ENCODE measurements around the gene RNFT1.
"Not testable (repeated sequence)": the region's sequence is repeated elsewhere in the genome, so short reads cannot be mapped to it uniquely, and the experiment has no call there.

The RNFT1 gene, protein sequence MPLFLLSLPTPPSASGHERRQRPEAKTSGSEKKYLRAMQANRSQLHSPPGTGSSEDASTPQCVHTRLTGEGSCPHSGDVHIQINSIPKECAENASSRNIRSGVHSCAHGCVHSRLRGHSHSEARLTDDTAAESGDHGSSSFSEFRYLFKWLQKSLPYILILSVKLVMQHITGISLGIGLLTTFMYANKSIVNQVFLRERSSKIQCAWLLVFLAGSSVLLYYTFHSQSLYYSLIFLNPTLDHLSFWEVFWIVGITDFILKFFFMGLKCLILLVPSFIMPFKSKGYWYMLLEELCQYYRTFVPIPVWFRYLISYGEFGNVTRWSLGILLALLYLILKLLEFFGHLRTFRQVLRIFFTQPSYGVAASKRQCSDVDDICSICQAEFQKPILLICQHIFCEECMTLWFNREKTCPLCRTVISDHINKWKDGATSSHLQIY
- total RNA-seq, result 22.5 to 22.9 reads per million in 2 donors

DNA sequence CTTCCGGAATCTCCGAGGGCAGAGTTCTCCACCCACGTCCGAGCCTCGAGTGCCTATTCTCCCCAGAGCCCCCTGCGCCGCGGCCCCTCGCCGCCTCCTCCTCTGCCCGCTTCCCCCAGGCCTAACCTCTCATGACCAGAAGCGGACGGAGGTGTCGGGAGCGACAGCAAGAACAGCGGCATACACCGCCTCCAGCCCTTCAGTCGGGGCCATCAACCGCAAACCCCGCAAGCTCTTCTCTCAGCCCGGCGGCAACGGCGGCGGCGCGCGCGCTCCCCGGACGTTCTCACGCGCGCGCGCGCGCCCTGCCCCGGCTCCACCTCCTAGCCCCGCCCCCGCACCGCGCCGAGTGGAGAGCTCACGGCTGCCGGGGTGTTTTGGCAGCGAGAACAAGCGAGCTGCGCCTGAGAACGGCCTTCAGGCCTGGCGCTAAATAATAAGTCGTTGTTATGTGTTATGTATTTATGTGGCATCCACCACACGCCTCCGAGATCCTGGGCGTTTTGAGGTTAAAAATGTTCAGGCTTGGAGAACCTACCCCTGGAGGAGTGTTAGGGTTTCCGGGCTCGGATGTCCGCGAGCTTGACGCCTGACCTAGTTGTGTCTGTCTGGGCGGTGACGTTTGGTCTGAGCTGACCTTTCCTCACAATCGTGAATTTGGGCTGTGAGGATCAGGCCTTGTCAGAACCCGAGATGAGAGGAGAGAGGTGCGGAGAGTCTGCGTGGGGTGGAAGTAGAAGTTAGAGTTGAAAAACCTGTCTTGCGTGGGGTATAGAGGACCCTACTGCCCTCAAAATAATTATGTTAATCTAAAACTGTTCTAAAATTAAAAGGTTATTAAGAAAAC lies at the start of gene RNFT1:
Gene RNFT1 (minus strand): TSS at position 259 of the 847 bp plus-strand sequence. CDS start 77 bp downstream, at position 182.
- DNase-seq, result peak; percentile 79

DNA sequence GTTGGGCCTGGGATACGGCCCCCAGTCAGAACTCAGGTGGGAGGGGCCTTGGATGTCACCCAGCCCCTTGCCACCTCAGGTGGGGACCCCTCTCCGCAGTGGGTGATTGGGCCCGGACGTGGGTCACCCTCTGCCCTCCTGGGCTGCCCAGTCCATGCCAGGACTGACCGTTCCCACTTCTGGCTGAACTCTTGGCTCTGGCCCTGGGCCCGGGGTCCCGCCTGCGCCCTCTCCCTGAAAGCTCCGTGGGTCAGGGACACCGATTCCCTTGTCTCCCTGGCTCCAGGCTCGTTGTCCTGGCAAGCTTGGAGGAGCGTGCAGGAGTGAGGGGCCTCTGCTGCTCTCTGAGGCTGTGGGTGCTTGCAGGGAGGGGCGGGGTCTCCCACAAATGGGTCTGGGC lies 44.8 kb upstream of the RNFT1 start:
- not testable (repeated sequence) for DNase-seq

DNA sequence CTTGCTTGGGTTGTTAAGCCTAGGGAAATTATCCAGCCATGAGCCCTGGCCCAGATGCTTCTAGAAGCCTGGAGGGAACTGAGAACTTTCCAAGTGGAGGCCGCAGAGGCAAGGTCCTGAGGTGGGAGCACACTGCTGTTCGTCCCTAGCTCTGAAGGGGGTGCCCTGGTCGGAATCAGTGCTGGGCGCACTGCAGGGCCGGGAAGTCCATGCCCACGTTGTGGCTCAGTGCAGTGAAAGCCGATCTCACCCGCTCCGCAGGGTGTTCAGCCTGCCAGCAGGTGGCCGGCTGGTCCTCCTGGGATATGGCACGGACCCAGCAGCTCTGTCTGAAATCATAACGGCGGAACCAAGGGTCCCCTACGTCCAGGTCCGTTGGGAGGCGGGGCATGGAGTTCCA lies 43.8 kb upstream of the RNFT1 start:
- DNase-seq, result not testable (repeated sequence)

DNA sequence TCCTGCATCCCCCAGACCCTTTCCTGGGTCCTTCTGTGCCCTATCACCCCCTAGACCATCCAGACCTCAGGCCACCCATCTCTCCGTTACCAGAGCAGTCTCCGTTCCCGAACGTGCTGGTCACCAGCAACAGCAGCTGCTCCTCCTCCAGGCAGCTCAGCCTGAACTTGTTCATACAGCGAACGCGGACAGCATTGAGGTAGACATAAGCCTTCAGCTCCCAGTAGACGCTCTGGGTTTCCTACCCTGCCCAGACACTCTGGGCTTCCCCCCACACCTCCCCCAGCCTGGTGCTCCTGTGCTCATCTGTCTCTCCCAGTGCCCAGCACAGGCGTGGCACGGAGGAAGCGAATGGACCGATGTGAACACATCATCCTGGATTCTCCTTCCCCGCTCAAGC lies 41.6 kb upstream of the RNFT1 start:
- DNase-seq, result no peak

DNA sequence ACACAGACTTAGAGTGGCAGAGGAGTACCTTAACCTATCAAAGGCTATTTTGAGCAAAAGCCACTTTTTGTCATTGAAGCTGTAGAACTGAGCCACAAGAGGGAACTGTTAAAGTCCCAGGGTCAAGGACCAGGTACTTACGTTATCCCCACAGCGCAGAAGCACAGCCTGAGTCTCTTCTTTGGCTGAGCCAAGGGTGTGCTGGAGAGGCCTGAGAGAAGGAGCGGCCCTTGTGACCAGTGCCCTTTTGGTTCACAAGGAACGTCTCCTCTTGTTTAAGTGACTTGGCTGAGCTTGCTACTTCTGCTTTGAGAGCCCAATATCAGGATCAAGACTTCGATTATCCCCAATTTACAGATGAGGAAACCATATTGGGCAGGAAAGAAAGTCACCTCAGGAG lies 40.0 kb upstream of the RNFT1 start:
- DNase-seq, result not testable (repeated sequence)

DNA sequence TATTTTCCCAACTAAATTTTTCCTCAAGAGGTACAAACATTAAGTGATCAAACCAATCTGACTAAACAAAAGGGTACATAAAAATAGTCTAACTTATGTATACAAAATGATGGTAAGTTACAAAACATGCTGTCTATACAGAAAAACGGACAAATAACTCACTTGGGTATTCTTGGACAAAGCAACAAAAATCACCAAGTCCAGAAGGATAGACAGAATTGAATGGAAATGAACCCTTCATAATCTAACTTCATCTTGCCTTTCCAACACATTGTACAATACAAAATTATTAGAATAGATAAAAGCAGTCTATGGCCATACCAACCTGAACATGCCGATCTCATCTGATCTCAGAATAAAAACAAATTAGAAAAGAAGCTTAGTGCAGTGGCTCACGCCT lies 37.9 kb upstream of the RNFT1 start:
- not testable (repeated sequence) for DNase-seq

DNA sequence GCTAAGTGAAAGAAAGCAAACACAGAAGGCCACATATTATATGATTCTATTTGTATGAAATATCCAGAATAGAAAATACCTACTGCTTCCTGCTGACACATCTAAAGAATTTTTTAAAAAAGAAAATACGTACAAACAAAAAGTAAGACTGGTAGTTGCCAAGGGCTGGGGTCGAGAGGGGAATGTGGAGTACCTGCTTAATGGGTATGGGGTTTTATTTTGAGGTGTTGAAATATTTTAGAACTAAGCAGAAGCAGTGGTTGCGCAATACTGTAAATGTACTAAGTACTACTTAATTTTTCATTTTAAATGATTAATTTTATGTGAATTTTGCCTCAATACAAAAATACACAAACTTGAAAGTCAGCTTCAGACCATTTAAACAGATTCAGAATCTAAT lies 32.1 kb upstream of the RNFT1 start:
- DNase-seq, result not testable (repeated sequence)

DNA sequence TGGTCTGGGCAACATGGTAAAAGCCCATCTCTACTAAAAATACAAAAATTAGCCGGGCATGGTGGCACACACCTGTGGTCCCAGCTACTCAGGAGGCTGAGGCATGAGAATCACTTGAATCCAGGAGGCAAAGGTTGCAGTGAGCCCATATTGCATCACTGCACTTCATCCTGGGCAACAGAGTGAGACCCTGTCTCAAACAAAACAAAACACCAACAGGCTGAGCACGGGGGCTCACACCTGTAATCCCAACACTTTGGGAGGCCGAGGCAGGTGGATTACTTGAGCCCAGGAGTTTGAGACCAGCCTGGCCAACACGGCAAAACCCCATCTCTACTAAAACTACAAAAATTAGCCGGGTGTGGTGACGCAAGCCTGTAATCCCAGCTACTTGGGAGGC lies 10.6 kb upstream of the RNFT1 start:
- DNase-seq, result not testable (repeated sequence)

DNA sequence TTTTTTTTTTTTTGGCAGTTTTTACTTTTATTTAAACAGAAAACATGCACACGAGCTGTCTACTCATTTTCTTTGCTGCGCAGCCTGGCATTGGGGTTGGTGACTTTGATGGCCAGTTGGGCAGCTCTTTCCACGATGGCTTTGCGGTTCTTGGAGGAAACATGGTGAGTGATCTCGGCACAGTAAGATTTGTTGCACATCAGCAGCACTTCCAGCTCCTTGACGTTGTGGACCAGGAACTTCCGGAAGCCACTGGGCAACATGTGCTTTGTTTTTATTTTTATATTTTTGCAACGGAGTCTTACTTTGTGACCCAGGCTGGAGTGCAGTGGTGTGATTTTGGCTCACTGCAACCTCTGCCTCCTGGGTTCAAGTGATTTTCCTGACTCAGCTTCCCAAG lies 8.9 kb upstream of the RNFT1 start:
- not testable (repeated sequence) for DNase-seq

DNA sequence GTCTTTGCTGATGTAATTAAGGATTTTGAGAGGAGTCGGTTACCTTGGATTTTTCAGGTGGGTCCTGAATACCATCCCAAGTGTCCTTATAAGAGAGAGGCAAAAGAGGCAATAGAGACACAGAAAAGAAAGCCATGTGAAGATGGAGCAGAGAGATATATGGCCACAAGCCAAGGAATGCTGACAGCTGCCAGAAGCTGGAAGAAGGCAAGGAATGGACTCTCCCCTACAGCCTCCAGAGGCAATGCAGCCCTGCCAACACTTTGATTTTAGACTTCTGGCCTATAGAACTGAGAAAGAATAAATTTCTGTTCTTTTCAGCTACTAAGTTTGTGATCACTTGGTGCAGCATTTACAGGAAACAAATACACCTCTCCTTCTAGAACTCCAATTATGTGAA lies 8.2 kb upstream of the RNFT1 start:
- no peak for DNase-seq

DNA sequence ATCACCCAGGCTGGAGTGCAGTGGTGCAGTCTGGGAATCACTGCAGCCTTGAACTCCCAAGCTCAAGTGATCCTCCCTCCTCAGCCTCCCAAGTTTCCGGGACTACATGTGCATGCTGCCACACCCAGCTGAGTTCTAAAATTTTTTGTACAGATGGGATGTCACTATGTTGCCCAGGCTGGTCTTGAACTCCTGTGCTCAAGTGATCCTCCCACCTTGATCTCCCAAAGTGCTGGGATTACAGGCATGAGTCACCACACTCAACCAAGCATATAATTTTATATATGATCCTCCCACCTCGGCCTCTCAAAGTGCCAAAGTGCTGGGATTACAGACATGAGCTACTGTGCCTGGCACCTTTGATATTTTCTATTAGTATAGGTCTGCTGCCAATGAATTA lies 7.2 kb upstream of the RNFT1 start:
- not testable (repeated sequence) for DNase-seq

DNA sequence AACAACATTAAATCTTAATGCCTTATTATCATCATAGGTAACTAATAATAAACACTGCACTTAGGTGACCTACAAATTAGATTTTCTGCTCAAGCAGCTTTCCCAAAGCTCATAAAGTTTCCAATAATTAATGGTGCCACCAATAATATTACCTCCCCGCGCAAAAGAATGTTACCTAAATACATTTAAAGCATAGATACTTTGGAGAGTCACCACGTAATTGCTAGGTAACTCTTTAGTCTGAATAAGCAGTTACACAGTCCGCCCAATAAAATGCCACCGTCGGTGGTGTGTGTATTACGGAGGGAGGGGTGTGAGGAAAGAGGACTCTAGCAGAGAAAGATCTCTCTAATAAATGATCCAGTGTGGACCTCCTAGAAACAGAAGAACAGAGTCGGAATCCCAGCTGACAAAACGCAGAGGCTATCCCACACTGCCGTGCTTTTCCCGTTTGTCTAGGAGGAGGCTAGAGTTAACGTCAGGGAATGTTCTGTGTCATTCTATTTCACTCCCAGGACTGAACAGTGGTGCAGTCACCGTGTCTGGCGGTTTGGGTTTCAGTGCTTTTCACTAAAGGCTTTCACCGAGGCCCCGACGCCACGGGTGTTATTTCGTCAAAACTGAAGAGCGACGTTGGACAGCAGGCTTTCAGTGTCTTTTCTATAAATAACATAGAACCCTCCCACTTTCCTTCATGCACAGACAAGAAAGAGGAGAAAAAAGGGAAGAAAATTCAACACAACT lies 630 bp downstream of the RNFT1 start:
- no peak for DNase-seq

DNA sequence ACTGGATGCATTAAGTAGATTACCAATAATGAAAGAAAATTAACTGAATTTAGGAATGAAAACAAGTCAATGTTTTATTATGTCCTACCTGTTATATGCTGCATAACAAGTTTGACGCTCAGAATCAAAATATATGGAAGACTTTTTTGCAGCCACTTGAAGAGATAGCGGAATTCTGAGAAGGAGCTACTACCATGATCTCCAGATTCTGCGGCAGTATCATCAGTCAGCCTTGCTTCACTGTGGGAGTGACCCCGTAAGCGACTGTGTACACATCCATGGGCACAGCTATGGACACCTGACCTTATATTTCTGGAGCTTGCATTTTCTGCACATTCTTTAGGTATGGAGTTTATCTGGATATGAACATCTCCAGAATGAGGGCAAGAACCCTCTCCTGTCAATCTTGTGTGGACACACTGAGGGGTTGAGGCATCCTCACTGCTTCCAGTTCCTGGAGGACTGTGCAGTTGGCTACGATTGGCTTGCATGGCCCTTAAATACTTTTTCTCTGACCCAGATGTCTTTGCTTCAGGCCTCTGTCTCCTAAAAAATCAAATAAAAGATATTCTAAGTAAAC lies 1.7 kb downstream of the RNFT1 start:
- DNase-seq, result no peak

DNA sequence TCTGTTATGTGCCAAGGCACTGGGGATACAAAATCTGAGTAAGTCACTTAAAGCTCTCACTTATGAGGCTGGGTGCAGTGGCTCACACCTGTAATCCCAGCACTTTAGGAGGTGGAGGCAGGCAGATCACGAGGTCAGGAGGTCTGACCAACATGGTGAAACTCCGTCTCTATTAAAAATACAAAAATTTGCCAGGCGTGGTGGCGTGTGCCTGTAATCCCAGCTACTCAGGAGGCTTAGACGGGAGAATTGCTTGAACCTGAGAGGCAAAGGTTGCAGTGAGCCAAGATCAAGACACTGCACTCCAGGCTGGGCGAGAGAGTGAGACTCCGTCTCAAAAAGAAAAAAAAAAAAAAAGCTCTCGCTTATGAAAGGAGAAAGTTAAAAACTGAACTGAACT lies 5.0 kb downstream of the RNFT1 start:
- not testable (repeated sequence) for DNase-seq

DNA sequence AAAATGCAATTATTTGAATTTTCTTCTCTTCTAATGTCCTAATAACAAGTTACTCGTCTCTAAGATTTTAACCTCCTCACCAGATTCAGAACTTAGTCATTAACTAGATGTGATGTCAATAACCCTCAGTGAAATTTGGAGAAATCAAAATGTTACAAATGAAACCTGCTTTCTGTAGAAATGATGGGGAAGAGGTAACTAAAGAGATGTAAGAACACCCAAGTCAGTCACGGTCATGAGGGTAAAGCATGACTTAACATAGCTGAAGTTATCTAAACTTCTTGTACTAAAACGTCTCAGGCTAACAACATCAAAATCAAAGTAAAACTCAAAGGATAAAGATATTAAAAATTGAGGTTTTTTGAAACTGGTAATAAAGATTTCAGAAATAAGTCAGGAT lies 9.7 kb downstream of the RNFT1 start:
- DNase-seq, result no peak

DNA sequence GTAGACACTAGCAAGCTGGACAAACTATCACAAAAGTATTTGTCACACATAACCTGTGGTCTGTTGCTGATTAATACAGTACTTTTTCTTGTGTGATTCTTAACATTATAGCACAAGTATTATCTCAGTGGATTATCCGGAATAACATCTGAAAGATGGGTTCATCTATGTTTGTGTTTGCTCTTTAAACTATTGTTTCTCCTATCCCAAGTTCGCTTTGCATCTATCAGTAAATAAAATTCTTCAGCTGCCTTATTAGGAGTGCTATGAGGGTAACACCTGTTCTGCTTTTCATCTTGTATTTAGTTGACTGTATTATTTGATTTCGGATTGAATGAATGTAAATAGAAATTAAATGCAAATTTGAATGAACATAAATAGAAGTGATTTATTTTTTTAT lies 14.5 kb downstream of the RNFT1 start:
- no peak for DNase-seq

DNA sequence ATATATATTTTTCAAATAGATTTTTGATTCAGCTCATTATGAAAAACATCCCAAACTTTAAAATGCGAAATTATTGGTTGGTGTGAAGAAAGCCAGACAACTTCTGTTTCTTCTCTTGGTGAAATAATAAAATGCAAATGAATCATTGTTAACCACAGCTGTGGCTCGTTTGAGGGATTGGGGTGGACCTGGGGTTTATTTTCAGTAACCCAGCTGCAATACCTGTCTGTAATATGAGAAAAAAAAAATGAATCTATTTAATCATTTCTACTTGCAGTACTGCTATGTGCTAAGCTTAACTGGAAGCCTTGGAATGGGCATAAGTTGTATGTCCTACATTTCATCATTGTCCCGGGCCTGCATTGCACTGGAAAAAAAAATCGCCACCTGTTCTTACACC lies 17.2 kb downstream of the RNFT1 start:
- DNase-seq, result not testable (repeated sequence)

DNA sequence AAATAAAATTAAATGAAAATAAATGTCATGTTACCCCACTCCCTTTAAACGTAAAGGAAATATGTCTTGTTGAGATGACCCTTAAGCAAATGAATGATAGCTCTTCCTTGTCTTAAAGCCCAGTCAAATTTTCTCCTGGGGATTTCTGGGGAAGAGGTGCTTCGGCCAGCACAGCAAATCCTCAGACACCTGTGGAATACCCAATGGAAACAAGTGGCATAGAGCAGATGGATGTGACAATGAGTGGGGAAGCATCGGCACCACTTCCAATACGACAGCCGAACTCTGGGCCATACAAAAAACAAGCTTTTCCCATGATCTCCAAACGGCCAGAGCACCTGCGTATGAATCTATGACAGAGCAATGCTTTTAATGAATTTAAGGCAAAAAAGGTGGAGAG lies 18.1 kb downstream of the RNFT1 start:
- DNase-seq, result not testable (repeated sequence)

DNA sequence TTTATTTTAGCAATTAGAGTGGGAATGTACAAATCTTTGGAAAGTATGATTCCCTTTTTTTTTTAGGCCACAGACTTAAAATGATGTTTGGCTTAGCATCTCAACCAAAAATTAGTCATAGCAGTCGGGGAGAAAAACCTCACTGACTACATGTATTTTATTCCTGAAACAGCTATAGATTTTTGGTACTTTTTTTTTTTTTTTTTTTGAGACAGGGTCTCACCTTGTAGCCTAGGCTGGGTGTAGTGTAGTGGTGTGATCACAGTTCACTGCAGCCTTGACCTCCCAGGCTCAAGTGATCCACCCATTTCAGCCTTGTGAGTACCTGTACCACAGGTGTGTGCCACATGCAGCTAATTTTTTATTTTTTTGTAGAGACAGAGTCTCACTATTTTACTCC lies 23.4 kb downstream of the RNFT1 start:
- no peak for DNase-seq

DNA sequence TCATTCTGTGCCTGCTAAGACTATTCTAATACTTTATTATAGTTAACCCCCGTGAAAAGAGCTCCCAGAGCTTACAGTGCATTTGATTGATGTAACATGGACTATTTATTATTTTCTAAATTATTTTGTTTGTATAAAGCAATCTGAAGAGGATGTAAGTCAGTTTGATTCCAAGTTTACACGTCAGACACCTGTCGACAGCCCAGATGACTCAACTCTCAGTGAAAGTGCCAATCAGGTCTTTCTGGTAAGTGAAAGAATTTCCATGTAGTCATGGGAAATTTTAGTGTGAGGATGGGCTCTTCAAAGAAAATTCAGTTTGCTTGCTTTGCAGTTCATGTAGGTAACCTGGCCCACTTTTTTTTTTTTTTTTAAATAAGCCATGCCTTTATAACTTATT lies 23.8 kb downstream of the RNFT1 start:
- DNase-seq, result not testable (repeated sequence)

DNA sequence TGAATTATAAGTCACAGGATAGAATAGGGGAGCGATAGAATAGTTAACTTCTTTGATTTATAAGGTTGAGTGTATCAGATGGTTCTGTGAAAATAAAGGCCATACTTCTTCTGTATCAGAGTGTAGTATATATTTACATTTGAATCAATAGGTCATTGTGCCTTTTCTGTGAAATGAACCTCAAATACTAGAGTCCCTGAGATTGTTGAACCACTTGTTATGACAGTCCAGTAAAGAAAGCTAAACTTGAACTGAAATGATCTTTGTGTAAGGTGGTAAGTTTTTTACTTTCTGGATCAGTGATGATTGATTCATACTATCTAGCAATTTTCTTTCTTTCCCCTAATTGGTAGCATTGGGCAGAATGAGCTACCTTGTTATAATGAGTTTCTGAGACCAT lies 31.2 kb downstream of the RNFT1 start:
- DNase-seq, result not testable (repeated sequence)

DNA sequence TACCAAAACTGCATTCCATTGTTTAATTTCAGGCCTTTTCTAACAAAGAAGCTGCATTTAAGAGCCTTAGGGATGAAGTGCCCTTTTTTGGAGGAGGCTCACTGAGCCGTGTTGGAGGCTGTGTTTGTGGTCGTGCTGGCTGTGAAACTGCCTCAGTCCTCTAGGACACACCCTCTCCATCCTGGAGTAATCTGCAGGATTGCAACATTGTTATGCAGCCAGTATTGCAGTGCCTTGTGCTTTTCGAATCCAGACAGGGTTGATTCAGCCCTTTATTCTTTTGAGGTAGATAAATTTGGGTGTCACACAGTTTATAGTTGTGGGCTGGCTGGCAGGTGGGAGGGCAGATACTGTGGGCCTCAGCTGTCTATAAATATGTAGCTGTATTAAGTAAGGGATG lies 33.8 kb downstream of the RNFT1 start:
- not testable (repeated sequence) for DNase-seq

DNA sequence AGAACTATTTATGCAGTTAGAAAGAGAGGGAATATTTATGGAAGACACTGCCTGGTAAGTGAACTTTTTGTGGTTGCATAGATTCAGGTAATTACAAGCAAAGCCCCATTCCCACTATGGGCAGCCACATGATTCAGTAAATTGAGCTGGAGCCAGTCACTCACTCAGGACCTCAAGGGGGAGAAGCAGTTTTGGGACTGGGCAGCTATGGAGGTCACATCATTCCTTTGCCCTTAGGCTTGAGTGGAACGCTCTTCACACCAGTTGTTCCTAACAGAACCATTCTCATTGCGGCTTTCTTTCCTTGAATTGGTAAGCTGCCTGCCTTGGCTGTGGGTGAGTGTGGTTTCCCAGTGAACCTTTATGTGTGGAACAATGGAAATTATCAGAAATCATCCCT lies 34.4 kb downstream of the RNFT1 start:
- DNase-seq, result not testable (repeated sequence)
